ENCODE results near the gene FRMD5.

The FRMD5 gene

GRCh38 chr15:43966646-43967045, 228.4 kb downstream of the FRMD5 start:
- no peak for DNase-seq

GRCh38 chr15:43958861-43959330, 236.2 kb downstream of the FRMD5 start:
- no peak for DNase-seq

GRCh38 chr15:43957724-43958123, 237.3 kb downstream of the FRMD5 start:
- DNase-seq = no peak

GRCh38 chr15:43955140-43955539, 239.9 kb downstream of the FRMD5 start:
- no peak for DNase-seq

- no peak for DNase-seq
Measured at GRCh38 chr15:43954181-43954621, 240.9 kb downstream of the FRMD5 start.

GRCh38 chr15:43953402-43953801, 241.7 kb downstream of the FRMD5 start:
- no peak for DNase-seq

GRCh38 chr15:43950531-43950930, 244.5 kb downstream of the FRMD5 start:
- DNase-seq = no peak

GRCh38 chr15:43948691-43949325, 246.3 kb downstream of the FRMD5 start:
- DNase-seq = no peak

- DNase-seq = no peak
Measured at GRCh38 chr15:43943511-43943910, 251.6 kb downstream of the FRMD5 start.

- no peak for DNase-seq
Measured at GRCh38 chr15:43942194-43942593, 252.9 kb downstream of the FRMD5 start.

- DNase-seq = no peak
Measured at GRCh38 chr15:43941555-43941954, 253.5 kb downstream of the FRMD5 start.

- DNase-seq = no peak
Measured at GRCh38 chr15:43941071-43941470, 254.0 kb downstream of the FRMD5 start.

GRCh38 chr15:43939070-43939469, 256.0 kb downstream of the FRMD5 start:
- peak; percentile 43 for DNase-seq

GRCh38 chr15:43934480-43934879, 260.6 kb downstream of the FRMD5 start:
- DNase-seq = no peak

GRCh38 chr15:43932907-43933306, 262.2 kb downstream of the FRMD5 start:
- DNase-seq = peak; percentile 57

- no peak for DNase-seq
Measured at GRCh38 chr15:43931790-43932435, 263.2 kb downstream of the FRMD5 start.

GRCh38 chr15:43931119-43931518, 264.0 kb downstream of the FRMD5 start:
- DNase-seq = no peak

- no peak for DNase-seq
Measured at GRCh38 chr15:43930556-43930955, 264.5 kb downstream of the FRMD5 start.

- no peak for DNase-seq
Measured at GRCh38 chr15:43930079-43930478, 265.0 kb downstream of the FRMD5 start.

GRCh38 chr15:43928152-43928551, 266.9 kb downstream of the FRMD5 start:
- DNase-seq = no peak

- DNase-seq = no peak
Measured at GRCh38 chr15:43927203-43927602, 267.9 kb downstream of the FRMD5 start.

- DNase-seq = no peak
Measured at GRCh38 chr15:43923553-43923952, 271.5 kb downstream of the FRMD5 start.

GRCh38 chr15:43922021-43922420, 273.1 kb downstream of the FRMD5 start:
- no peak for DNase-seq

- DNase-seq = no peak
Measured at GRCh38 chr15:43920815-43921214, 274.3 kb downstream of the FRMD5 start.

- no peak for DNase-seq
Measured at GRCh38 chr15:43920254-43920600, 274.8 kb downstream of the FRMD5 start.

All from NCI-H1694 (cell line).